ENCODE data around the gene CPSF4L. TPM values are rescaled to one million over a fixed set of nuclear protein-coding genes. Genes with fewer than 3 reads are reported as not detected.
"Not testable (repeated sequence)": the region's sequence is repeated elsewhere in the genome, so short reads cannot be mapped to it uniquely, and the experiment has no call there.

Gene CPSF4L
- total RNA-seq, 1 donor from 2014 or later: not detected

DNA sequence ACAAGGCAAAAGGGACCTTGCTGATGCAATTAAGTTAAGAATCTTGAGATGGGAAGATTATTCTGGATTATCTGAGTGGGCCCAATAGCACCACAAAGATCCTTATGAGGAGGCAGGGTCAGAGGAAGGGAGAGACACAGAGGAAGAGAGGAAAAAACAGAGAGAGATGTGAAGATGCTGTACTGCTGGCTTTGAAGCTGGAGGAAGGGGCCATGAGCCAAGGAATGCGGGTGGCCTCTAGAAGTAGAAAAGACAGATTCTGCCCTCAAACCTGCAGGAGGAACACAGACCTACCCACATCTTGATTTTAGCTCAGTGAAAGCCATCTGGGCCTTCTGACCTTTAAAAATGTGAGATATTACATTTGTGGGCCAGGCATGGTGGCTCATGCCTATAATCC, 8.1 kb upstream of the CPSF4L start:
- DNase-seq (ENCODE audit: low spot score in 2 of 2) (no peak), FAIRE-seq (no peak)

DNA sequence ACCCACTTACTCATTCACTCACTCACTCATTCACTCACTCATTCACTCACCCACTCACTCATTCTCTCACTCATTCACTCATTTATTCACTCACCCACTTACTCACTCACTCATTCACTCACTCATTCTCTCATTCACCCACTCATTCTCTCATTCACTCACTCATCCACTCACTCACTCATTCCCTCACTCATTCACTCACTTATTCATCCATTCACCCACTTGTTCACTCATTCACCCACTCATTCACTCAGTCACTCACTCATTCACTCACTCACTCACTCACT, 7.6 kb upstream of the CPSF4L start:
- DNase-seq (ENCODE audit: low spot score in 2 of 2) (no peak), FAIRE-seq (no peak)

DNA sequence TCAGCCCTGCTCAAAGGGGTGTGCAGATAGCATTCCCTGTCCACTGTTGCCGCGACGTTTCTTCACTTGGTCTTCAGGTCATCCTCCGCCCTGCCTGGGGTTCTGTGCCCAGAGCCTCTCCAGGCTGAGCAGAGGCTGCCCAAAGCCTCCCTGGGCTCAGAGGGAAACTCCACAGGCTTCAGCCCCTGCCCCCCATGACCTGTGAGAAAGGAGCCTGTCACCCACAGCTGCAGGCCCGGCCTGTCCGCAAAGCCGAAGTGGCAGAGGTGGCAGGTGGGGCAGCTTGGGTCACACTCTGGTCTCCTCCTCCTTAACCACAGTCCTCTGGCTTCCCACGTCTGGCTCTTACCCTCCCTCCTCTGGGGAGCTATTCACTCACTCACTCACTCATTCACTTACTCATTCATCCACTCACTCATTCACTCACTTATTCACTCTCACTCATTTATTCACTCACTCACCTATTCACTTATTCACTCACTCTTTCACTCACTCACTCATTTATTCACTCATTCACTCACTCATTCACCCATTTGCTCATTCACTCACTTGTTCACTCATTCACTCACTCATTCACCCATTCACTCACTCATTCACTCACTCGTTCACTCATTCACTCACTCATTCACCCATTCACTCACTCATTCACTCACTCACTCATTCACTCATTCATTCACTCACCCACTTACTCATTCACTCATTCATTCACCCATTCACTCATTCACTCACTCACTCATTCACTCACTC, 7.1 kb upstream of the CPSF4L start:
- DNase-seq (ENCODE audit: low spot score in 2 of 2) (no peak), FAIRE-seq (no peak)

DNA sequence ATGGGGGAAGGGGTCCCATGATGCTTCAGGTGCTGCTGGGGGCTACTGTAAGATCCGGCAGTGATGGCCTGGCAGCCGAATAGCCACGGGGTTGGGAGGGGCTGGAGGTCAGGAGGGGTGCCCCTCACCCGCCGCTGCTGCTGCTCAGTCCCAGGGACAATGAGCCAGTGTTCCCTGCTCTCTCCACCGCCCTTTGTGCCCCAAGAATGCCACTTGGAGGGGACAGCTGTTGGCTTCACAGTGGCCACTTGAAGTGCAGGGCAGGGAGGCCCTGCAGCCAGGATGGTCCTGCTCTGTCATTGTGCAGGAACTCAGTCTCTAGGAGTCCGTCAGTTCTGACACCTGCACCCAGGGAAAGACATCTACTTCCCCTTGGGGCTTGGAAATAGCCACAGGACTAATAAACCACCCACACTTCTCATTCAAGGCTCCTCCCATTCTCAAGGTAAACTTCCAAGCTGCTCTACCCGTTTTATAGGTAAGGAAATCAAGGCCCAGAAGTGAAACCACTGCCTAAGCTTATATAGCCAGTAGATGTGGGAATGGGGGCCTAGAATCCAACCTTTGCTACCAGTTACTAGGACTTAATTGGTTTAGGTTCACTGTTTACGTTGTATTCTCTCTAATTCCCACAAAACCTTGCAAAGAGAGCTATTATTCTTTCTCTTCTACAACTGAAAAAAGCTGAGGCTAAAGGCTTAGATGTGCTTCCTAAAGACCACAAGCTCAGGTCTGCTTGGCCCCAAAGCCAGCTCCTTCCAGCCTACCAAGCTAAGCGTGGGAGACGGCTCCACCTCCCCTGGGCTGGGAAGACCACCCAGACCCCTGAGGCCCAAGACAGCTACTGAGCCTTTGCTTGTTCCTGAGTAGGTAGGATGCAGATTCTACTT, 6.2 kb upstream of the CPSF4L start:
- no peak for FAIRE-seq
- DNase-seq (ENCODE audit: low spot score in 2 of 2): peak in 1 of 2 donors; percentile 59

DNA sequence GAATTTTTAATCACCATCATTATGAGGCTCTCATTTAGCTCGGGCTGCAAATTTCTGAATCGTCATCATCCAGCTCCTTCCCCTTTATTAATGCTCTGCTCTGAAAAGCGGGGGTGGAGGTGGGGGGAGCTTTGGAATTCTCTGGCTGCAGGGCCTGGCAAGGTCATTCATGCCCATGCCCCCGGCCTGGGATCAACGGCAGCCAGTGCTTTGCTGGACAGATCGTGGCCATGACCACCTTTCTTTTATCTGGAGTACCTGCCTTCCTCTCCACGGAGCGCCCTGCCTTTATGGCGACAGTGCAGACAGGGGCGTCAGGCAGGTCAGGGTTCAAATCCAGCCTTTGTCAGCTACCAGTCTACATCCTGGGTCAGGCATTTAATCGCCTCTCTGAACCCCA, 5.1 kb upstream of the CPSF4L start:
- DNase-seq (ENCODE audit: low spot score in 2 of 2) (no peak), FAIRE-seq (no peak)

DNA sequence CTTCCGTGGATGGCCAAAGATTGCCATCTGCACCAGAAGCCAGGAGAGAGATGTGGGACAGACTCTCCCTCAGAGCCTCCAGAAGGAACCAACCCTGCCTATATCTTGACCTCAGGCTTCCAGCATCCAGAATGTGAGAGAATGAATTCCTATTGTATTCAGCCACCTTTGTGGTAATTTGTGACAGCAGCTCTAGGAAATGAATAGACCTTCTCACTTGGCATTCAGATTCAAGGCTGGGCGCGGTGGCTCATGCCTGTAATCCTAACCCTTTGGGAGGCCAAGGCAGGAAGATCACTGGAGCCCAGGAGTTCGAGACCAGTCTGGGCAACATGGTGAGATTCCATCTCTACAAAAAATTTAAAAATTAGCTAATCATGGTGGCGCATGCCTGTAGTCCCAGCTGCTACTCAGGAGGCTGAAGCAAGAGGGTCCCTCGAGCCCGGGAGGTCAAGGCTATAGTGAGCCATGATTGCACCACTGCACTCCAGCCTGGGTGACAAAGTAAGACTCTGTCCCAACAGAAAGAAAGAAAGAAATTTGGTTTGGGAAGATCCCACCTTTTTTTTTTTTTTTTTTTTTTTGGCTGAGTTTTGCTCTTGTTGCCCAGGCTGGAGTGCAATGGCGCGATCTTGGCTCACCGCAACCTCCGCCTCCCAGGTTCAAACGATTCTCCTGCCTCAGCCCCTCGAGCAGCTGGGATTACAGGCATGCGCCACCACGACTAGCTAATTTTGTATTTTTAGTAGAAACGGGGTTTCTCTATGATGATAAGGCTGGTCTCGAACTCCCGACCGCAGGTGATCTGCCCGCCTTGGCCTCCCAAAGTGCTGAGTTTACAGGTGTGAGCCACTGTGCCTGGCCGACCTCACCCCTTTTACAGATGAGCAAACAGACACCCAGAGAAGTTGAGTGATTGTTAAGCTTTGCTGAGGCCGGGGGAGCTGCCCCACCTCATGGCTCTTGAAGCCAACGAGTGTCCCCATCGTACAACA, 4.3 kb upstream of the CPSF4L start:
- DNase-seq (ENCODE audit: low spot score in 2 of 2): no peak
- FAIRE-seq: no peak

DNA sequence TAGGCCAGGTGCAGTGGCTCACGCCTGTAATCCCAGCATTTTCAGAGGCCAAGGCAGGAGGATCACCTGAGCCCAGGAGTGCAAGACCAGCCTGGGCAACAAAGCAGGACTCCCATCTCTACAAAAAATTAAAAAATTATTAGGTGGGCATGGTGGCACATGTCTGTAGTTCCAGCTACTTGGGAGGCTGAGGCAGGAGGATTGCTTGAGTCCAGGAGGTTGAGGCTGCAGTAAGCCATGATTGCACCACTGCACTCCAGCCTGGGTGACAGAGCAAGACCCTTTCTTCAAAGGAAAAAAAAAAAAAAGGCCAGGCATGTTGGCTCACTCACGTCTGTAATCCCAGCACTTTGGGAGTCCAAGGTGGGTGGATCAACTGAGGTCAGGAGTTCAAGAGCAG, 2.8 kb upstream of the CPSF4L start:
- not testable (repeated sequence) for FAIRE-seq

DNA sequence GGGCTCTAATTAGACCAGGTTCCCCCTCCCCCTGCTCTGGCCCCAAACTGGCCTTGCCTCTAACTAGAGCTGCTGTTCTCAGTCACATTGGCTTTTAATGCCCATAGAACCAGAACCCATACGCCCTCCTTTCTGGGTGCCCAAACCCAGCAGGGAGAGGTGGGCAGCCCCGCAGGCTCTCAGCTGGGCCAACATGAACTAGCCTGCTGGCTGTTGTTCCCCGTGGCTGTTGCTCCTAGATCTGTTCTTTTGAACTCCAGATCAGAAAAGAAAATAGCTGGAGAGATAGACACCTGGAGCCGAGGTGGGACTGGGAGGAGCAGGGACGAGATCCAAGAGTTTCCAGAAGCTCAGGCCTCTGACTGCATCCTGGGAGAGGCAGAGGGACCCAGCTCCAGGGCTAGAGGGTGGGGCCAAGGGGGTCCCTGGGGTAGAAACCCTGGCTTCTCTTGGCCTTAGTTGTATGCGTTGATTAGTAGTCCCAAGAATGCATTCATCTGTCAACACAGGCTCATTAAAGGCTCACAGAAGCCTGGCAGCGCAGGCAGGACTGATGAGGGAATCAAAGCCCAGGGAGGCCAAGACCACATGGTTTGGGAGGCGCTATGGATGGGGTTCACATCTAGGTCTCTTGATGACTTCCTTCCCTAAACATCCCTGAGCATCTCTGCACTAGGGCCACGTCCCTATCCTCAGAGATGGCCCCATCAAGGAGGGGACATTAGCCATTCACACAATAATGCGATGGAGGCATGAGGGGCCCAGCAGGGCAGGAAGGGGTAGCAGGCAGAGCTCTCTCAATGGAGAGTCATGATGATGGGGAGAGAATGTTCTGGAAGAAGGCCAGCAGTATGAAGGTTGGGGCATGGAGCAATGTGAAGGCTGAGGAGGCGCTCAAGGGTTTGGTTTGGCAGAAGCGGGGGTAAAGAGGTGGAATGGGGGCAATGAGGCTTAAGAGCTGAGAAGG, 1.3 kb upstream of the CPSF4L start:
- DNase-seq (ENCODE audit: low spot score in 2 of 2): no peak
- FAIRE-seq: no peak

More for the DNA sequence above, 2.8 kb upstream of the CPSF4L start:
- not testable (repeated sequence) for DNase-seq (ENCODE audit: low spot score in 2 of 2)

DNA sequence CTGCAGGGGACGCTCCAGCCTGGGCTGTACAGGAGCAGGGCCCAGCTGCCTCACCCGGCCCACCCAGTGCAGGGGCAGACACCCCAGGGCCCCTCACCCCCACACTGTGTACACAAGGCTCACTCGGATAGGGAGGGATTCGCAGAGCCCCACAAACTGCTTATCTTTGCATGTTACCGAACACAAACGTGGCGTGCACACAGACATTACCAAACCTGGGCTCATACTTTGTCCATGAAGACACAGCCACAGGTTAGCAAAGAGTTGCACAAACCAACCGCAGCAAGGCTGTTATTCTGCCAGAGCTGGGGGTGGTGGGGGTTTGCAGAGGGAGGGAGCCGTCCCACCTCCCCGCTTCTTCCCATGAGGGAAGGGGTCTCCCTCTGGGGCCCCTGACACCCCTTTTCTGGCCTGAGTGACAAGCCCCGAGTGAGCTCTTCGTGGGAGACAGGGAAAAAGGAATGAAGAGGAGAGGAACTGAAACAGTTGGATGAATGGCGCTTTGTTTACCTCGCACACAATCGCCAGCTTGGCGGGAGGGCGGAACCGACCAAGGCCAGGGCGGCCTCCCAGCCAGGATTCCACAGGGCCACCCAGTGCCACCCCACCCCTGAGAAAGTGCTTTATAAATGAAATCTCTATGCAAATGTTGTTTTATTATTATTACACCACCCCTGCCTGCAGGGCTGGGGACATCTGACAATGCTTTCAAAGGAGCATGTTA, 434 bp upstream of the CPSF4L start:
- FAIRE-seq (no peak), DNase-seq (ENCODE audit: low spot score in 2 of 2) (peak; percentile 53 to 56)

DNA sequence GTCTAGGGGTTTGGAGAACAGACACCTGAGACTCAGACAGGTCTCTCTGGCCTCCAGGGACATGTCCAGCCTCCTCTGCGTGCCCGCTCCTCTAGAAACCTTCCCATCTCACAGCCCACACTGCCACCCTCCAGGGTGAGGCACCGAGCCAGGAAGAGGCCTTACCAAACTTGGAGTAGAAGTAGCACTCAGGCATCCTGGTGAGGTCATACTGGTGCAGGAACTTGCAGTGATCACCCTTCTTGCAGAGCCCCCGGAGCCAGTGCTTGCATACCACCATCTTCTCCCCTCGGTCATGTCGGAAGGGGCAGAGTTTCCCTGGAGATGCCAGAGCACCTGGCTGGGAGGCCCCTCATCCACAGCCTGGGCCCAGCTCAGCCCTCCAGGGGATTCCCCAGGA, 4.2 kb downstream of the CPSF4L start:
- no peak for DNase-seq (ENCODE audit: low spot score in 2 of 2)

DNA sequence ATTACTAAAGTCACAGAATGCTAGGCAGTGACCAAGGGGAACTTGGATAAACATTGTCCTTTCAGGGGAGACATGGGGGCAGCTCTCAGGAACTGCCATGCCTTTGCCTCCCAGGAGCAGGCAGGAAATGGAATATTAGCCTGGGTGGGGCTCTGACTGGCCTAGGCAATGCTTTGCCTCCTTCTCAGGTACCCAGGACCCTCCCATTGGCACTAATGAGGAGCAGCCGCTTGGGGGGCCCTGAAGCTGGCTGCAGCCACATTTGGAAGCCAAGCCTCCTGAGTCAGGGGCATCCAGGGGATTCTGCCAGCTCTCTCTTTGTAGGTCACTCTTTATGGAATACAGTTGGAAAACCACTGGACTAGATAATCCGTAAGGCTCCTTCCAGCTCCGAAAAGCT, 5.5 kb downstream of the CPSF4L start:
- DNase-seq (ENCODE audit: low spot score in 2 of 2) (no peak), FAIRE-seq (no peak)

More for the DNA sequence above, 4.2 kb downstream of the CPSF4L start:
- no peak for FAIRE-seq

DNA sequence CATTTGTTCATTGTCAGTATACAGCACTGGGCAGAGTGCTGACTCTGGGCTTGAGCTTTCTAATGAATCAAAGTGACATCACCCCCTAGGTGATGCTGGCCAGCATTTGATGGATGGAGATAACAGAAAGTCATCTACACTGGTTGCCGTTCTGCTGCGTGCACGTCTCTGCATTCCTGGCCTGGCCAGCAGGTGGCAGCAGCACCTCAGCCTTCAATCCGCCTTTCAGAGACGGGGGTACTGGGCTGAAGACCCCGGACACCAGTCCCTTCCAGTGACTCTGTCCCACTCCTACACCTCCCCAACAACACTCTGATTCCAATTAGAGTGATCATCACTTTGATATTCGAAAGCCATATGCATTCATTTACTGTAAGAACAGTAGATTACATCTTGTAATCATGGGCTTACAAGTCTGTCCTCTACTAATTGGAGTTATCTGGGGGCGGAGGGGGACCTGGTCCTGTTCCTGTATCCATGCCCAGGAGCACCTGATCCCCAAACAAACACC, 6.0 kb downstream of the CPSF4L start:
- DNase-seq (ENCODE audit: low spot score in 2 of 2) (peak; percentile 54 to 78), FAIRE-seq (no peak)

DNA sequence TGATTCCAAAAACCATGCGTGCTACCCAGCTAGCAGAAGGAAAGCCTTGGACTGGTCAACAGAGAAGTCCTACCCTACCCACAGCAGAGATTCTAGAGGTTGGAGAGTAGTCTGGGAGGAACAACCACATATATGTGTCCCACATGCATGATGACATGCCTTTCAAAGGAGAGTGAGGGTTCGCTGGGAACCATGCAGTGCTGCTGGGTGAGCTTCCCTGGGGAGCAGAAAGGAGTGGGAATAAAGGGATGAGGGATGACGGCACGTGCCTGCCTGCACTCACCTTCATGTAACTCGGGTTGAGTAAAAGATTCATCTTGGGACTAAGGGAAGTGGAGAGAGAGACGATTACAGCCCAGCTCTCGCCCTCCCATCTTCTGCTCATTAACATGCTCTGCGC, 9.8 kb downstream of the CPSF4L start:
- DNase-seq (ENCODE audit: low spot score in 2 of 2): no peak
- FAIRE-seq: no peak

DNA sequence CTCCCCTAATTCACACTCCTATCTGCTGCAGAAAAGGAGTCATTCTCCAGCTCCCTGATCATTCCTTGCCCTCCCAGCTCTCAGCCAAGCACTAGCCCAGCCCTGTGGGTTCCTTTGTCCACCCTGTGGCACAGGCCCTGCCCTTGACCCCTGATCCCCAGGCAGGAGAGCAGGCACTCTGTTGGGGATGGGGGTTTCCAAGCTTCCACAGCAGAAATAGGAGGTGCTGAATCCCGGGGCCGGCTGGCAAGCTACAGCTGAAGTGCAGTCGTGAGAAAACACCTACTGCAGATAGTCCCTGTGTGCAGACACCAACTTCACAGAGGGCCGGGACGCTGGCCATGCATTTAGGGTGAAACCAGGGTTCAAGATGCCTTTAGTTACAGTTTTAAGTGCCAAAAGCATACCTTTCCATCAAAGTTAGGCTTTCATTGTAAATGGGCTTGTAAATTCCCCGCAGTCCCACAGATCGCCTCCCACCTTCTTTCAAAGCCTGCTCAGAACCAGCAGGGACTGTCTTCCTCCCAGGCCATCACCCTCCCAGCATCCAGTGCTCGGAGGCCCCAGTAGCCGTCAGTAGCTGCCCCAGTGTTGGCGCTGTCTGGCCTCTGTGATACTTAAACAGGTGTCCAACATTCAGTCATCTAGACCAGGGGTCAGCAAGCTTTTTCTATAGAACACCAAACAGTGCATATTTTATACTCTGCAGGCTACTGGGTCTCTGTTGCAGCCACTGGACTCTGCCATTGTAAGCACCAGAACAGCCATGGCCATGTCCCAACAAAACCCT, 10.6 kb downstream of the CPSF4L start:
- FAIRE-seq (no peak), DNase-seq (ENCODE audit: low spot score in 2 of 2) (no peak)

DNA sequence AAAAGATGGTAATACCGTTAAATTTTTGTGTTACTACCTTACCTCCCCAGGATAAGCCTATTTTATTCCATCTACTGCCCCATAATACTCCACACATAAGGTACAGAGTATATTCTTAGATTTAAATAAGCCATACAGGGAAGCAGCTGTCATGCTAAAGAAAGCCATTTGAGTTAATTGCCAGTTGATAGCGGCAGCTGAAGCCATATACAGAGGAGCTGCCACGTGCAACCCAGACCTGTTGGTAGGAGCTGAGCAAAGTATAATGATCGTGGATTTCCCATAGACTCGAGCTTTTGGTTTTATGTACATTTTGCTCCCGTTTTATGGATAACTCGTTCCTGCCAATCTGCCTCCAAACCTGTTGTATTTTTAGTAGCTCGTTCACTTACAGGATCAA, 12.0 kb downstream of the CPSF4L start:
- DNase-seq (ENCODE audit: low spot score in 2 of 2) (no peak), FAIRE-seq (no peak)

DNA sequence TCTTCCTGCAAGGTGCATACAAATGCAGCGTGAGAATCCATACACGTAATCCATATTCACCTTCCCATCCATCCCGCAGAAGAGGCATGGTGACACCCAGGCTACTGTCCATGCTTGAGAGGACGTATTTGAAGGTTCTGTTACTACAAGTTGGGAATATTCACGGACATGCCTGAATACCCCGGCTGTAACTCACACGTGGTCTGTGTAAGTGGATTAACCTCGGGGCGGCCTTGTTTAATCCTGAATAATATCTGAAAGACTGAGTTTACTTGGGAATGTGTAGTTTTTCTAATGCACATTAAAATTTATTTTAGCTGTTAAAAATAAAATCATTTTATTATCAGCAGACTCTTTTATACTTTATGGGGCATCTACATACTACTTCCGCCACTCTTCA, 13.1 kb downstream of the CPSF4L start:
- no peak for DNase-seq (ENCODE audit: low spot score in 2 of 2)
- FAIRE-seq: no peak

DNA sequence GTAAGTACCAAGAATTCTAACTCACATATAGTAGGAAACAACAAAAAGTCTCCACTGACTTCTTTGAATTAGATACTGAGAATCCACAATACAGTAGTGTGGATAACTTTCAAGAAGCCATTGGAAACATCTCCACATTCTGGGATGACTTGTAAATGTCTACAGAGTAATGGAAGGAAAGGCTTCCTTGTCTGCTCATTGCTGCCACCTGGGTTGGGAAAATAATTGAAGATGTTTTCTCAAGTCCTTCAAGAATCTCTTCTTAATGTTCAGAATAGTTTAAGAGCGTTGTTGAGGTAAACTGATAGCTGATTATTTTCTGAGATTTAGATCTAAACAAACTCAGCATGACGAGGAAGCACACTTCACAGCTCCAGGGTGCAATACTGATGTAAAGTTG, 14.0 kb downstream of the CPSF4L start:
- FAIRE-seq (no peak), DNase-seq (ENCODE audit: low spot score in 2 of 2) (no peak)

DNA sequence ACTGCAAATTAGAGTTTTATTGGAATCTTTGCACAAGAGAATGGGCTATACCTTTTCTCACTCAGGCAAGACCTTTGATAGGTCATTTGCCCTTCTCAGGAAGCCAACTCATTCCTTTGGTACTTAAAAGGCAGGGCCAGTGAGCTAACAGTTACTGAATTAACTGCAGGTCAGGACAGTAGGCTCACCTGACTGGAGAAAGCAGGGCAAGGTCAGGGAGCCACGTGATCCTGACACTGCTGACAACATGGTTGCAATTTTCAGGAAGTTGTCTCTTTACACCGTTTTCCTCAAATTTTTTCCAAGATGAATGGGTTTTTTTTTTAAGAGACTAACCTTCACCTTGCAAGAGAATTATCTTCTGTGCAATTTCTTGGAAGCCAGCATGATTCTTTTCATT, 21.1 kb downstream of the CPSF4L start:
- no peak for FAIRE-seq
- no peak for DNase-seq (ENCODE audit: low spot score in 2 of 2)

Measured in frontal cortex (tissue), 4 donors.